H9 (cell line): ENCODE measurements around the gene MBLAC2. TPM values are rescaled to one million over a fixed set of nuclear protein-coding genes. Genes with fewer than 3 reads are reported as not detected.

Source experiments
- DNase-seq: peaks from one replicate; pipeline ENCODE4 v3.0.0-alpha.2; 2017
- H2AFZ ChIP-seq: one replicate; pipeline ENCODE4 v1.6.1; 2013; ENCODE audit warnings: mild to moderate bottlenecking, low read length, control low read depth, moderate library complexity
- H2AK5ac ChIP-seq: 2 replicates; pipeline ENCODE4 v1.6.1; 2013; ENCODE audit warnings: low read length, control low read depth, mixed read lengths; ENCODE audit not compliant: insufficient read length
- H2BK120ac ChIP-seq: one replicate; pipeline ENCODE4 v1.6.1; 2013; ENCODE audit warnings: low read depth, mild to moderate bottlenecking, low read length, control low read depth, inconsistent platforms; ENCODE audit not compliant: poor library complexity, severe bottlenecking
- H2BK12ac ChIP-seq: 2 replicates; pipeline ENCODE4 v1.6.1; 2013; ENCODE audit warnings: low read length, control low read depth, mixed read lengths, low read depth; ENCODE audit not compliant: insufficient read length
- H2BK15ac ChIP-seq: 2 replicates; pipeline ENCODE4 v1.6.1; 2013; ENCODE audit warnings: low read depth, low read length, control low read depth
- H2BK20ac ChIP-seq: one replicate; pipeline ENCODE4 v1.6.1; 2013; ENCODE audit warnings: low read depth, mild to moderate bottlenecking, low read length, control low read depth, inconsistent platforms; ENCODE audit not compliant: poor library complexity, severe bottlenecking
- H2BK5ac ChIP-seq: 2 replicates; pipeline ENCODE4 v1.6.1; 2013; ENCODE audit warnings: low read length, control low read depth, mixed read lengths; ENCODE audit not compliant: insufficient read length
- H3K14ac ChIP-seq: 2 replicates; pipeline ENCODE4 v1.6.1; 2013; ENCODE audit warnings: low read length, control low read depth; ENCODE audit not compliant: insufficient read depth
- H3K18ac ChIP-seq: 2 replicates; pipeline ENCODE4 v1.6.1; 2013; ENCODE audit warnings: low read depth, mild to moderate bottlenecking, mixed read lengths, low read length, control low read depth; ENCODE audit not compliant: insufficient read length
- H3K23ac ChIP-seq: 2 replicates; pipeline ENCODE4 v1.6.1; 2013; ENCODE audit warnings: low read length, control low read depth, mixed read lengths, low read depth; ENCODE audit not compliant: insufficient read length
- H3K23me2 ChIP-seq: 2 replicates; pipeline ENCODE4 v1.6.1; 2013; ENCODE audit warnings: low read depth, mild to moderate bottlenecking, mixed read lengths, low read length, control low read depth; ENCODE audit not compliant: insufficient read length, poor library complexity, severe bottlenecking
- H3K27ac ChIP-seq: 2 replicates; pipeline ENCODE4 v1.5.1; 2013; ENCODE audit warnings: low read length, control low read depth, mixed read lengths, low read depth; ENCODE audit not compliant: insufficient read length
- H3K27me3 ChIP-seq: 2 replicates; pipeline ENCODE4 v1.6.1; 2013; ENCODE audit warnings: low read length, control low read depth, inconsistent platforms; ENCODE audit not compliant: insufficient read depth
- H3K4ac ChIP-seq: 2 replicates; pipeline ENCODE4 v1.6.1; 2013; ENCODE audit warnings: low read depth, mild to moderate bottlenecking, control low read depth, inconsistent platforms, low read length, moderate library complexity
- H3K4me1 ChIP-seq: 2 replicates; pipeline ENCODE4 v1.6.1; 2013; ENCODE audit warnings: low read length, control low read depth, inconsistent platforms; ENCODE audit not compliant: insufficient read depth
- H3K4me2 ChIP-seq: 2 replicates; pipeline ENCODE4 v1.6.1; 2013; ENCODE audit warnings: low read length, control low read depth, mixed read lengths; ENCODE audit not compliant: insufficient read length, insufficient read depth
- H3K56ac ChIP-seq: 2 replicates; pipeline ENCODE4 v1.6.1; 2013; ENCODE audit warnings: low read depth, mild to moderate bottlenecking, mixed read lengths, low read length, control low read depth; ENCODE audit not compliant: insufficient read length
- H3K79me1 ChIP-seq: 2 replicates; pipeline ENCODE4 v1.6.1; 2013; ENCODE audit warnings: low read depth, mild to moderate bottlenecking, moderate library complexity, low read length, control low read depth, inconsistent platforms; ENCODE audit not compliant: insufficient read depth, poor library complexity, severe bottlenecking
- H3K79me2 ChIP-seq: 2 replicates; pipeline ENCODE4 v1.6.1; 2013; ENCODE audit warnings: low read length, control low read depth, inconsistent platforms; ENCODE audit not compliant: insufficient read depth
- H3K9ac ChIP-seq: 2 replicates; pipeline ENCODE4 v1.6.1; 2013; ENCODE audit warnings: low read length, control low read depth, mixed read lengths; ENCODE audit not compliant: insufficient read length; ENCODE audit errors: extremely low read depth
- H3K9me3 ChIP-seq: one replicate; pipeline ENCODE4 v1.6.1; 2013; ENCODE audit warnings: low read depth, low read length, inconsistent platforms; ENCODE audit not compliant: control insufficient read depth
- H3T11ph ChIP-seq: one replicate; pipeline ENCODE4 v1.6.1; 2013; ENCODE audit warnings: mild to moderate bottlenecking, low read length, control low read depth, inconsistent platforms
- H4K20me1 ChIP-seq: one replicate; pipeline ENCODE4 v1.6.1; 2013; ENCODE audit not compliant: control insufficient read depth, insufficient read length, insufficient read depth
- H4K5ac ChIP-seq: 2 replicates; pipeline ENCODE4 v1.6.1; 2013; ENCODE audit warnings: low read depth, mild to moderate bottlenecking, mixed read lengths, low read length, control low read depth; ENCODE audit not compliant: insufficient read length
- H4K8ac ChIP-seq: replicated peaks from 2 replicates; pipeline ENCODE4 v1.6.1; 2013; ENCODE audit warnings: low read length, control low read depth, mixed read lengths, low read depth; ENCODE audit not compliant: insufficient read length
- H4K91ac ChIP-seq: 2 replicates; pipeline ENCODE4 v1.6.1; 2013; ENCODE audit warnings: low read depth, mild to moderate bottlenecking, moderate library complexity, mixed read lengths, low read length, control low read depth; ENCODE audit not compliant: insufficient read length
- H3K27ac Mint-ChIP-seq, 3 experiments: 2 replicates in 2 of 3; 3 replicates in 1 of 3; pipeline ENCODE4 v1.8.0; 2020 to 2021; ENCODE audit warnings: mixed read lengths in 3 of 3, mild to moderate bottlenecking in 1 of 3, moderate library complexity in 1 of 3
- H3K27me3 Mint-ChIP-seq: 2 replicates; pipeline ENCODE4 v1.8.0; 2021; ENCODE audit warnings: low read depth, mild to moderate bottlenecking, moderate library complexity, mixed read lengths
- H3K36me3 Mint-ChIP-seq, 3 experiments: 2 replicates in 2 of 3; 3 replicates in 1 of 3; pipeline ENCODE4 v1.8.0; 2020 to 2021; ENCODE audit warnings: low read depth in 3 of 3, mixed read lengths in 3 of 3; ENCODE audit not compliant: insufficient read depth in 1 of 3
- H3K4me1 Mint-ChIP-seq, 2 experiments: 2 replicates each; pipeline ENCODE4 v1.8.0; 2020; ENCODE audit warnings: mixed read lengths in 2 of 2
- H3K4me3 Mint-ChIP-seq, 2 experiments: 2 replicates in 1 of 2; 3 replicates in 1 of 2; pipeline ENCODE4 v1.8.0; 2020 to 2021; ENCODE audit warnings: mild to moderate bottlenecking in 2 of 2, mixed read lengths in 2 of 2, moderate library complexity in 1 of 2
- H3K9me3 Mint-ChIP-seq, 2 experiments: 2 replicates in 1 of 2; 3 replicates in 1 of 2; pipeline ENCODE4 v1.8.0; 2020; ENCODE audit warnings: mild to moderate bottlenecking in 2 of 2, mixed read lengths in 2 of 2, moderate library complexity in 1 of 2
- CTCF ChIP-seq: fragments of 200-600 bp; sonication (generic); conservative IDR thresholded peaks from 3 replicates; pipeline ENCODE4 v1.8.0; 2021; ENCODE audit warnings: antibody characterized with exemption, mild to moderate bottlenecking
- WGBS: extraction: QIAGEN DNeasy Blood & Tissue Kit; methylation state at CpG from one replicate; pipeline ENCODE4 v1.1.7; 2013; ENCODE audit warnings: missing lambda C conversion rate, low lambda C conversion rate, mixed read lengths; ENCODE audit not compliant: insufficient read length; ENCODE audit errors: extremely low coverage; 5-methylcytosine and 5-hydroxymethylcytosine counted together
- total RNA-seq: library from RNA; stranded (reverse); gene quantifications from 2 replicates; pipeline ENCODE4 v1.2.1, GENCODE V29; 2021

MBLAC2 gene
- total RNA-seq, 1 experiment from 2014 or later = 4.9 TPM

- no peak overlapping the region for H2BK120ac ChIP-seq
- H3K79me2 ChIP-seq = no peaks in the 10 kb centered on the region; the same call in 1 of the 2 replicates
- WGBS = no CpG with 5 or more reads among the region's 14 CpGs
- H2AFZ ChIP-seq = no peak overlapping the region
- no peak overlapping the region for H3K23ac ChIP-seq
- H3K9me3 ChIP-seq = no peaks in the 10 kb centered on the region
- no peak overlapping the region for H4K91ac ChIP-seq
- peak overlapping the region; percentile 99 for H3K4me2 ChIP-seq
- H3K14ac ChIP-seq = no peak overlapping the region; the same call in 1 of the 2 replicates
- H3K9ac ChIP-seq = peak overlapping the region; percentile 73
- no peak overlapping the region for H3K18ac ChIP-seq
- no peak overlapping the region for H2BK15ac ChIP-seq
- H4K5ac ChIP-seq = no peak overlapping the region
- H3T11ph ChIP-seq = no peak overlapping the region
- H3K56ac ChIP-seq = no peak overlapping the region
- no peaks in the 10 kb centered on the region for H3K4me1 ChIP-seq
- no peak overlapping the region for H3K4ac ChIP-seq
- no peak overlapping the region for H2BK20ac ChIP-seq
- H3K36me3 Mint-ChIP-seq = peaks cover 7 to 24% (median 8%) of the 10 kb centered on the region in 3 experiments; a peak in 6 of 7 replicates
- peaks cover 16 to 18% of the 10 kb centered on the region in 2 experiments for H3K4me1 Mint-ChIP-seq
- TF ChIP-seq CTCF = no peak
- H3K27ac ChIP-seq = peak overlapping the region; percentile 34
- DNase-seq = no peak
- H3K27ac Mint-ChIP-seq = no peak overlapping the region
- H3K27me3 ChIP-seq = no peaks in the 10 kb centered on the region
- H4K8ac ChIP-seq = no peak overlapping the region
- no peak overlapping the region for H2BK12ac ChIP-seq
- H2AK5ac ChIP-seq = no peak overlapping the region
- H3K9me3 Mint-ChIP-seq = no peaks in the 10 kb centered on the region
- H3K27me3 Mint-ChIP-seq = no peaks in the 10 kb centered on the region
- no peaks in the 10 kb centered on the region for H3K79me1 ChIP-seq
- H3K23me2 ChIP-seq = peaks cover 10% of the 10 kb centered on the region
- H2BK5ac ChIP-seq = no peak overlapping the region
- no peak overlapping the region for H3K4me3 Mint-ChIP-seq
- no peaks in the 10 kb centered on the region for H4K20me1 ChIP-seq
Measured at GRCh38 chr5:90408571-90409317, 65.8 kb downstream of the MBLAC2 start.

Other genes with a start within 250 kb of the MBLAC2 start
- 31.1 and 36.3 TPM in 2 replicates for gene CETN3, start 65.0 kb downstream of the MBLAC2 start, total RNA-seq
- 73.6 and 75.4 TPM in 2 replicates for gene POLR3G, start 93 bp upstream of the MBLAC2 start, total RNA-seq
- gene LYSMD3, start 54.8 kb upstream of the MBLAC2 start, total RNA-seq = 14.0 and 16.5 TPM in 2 replicates
- 55.4 and 64.8 TPM in 2 replicates for gene ADGRV1, start 84.0 kb upstream of the MBLAC2 start, total RNA-seq